ENCODE results near the gene STX19. TPM values are rescaled to one million over a fixed set of nuclear protein-coding genes. Genes with fewer than 3 reads are reported as not detected.
"Not testable (repeated sequence)": the region's sequence is repeated elsewhere in the genome, so short reads cannot be mapped to it uniquely, and the experiment has no call there.

STX19 gene
- total RNA-seq, 2 donors from 2014 or later, result not detected

DNA sequence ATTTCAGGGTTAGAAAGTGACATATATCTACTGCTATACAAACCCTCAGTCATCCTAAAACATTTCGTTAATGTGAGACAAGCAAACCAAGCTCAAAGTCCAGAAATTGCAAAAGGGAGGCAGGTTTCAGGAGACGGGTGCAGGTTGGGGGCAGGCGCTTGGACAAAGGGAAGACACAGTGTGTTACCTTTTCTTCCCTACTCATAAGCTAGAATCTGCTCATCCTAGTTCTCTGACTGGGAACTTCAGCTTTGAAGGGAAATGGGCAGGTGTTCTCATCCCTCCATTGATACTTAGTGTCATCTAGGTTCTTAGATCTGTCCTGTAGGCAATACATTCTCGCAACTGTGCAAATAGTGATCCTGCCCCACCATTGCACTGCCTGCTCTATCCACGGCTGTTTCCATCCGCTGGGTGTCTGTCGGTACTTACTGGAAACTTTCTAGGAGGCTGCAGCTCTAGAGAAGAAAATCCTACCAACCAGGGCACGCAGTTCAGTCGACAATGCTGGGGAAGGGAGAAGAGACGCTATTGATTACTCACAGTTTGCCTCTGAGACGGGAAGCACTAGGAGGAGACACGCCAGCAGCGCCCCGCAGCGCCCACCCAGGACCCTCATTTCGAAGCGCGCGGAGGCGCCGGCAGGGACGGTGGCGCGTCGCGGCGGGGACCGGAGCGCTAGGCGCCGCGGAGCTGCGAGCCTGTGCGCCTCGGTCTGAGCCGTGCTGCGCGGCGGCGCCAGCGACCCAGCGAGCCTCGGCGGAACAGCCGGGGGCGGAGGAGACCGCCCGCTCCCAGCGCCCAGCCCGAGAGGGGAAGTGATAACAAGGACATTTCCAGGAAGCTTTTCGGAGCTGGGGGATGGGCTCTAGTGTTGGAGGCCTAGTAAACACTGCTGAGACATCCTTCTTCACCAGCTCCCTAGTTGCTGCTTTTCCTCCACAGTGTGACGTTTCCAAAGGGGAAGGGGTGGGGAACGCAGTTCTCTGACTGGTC is 55.0 kb downstream of the STX19 start, which contains the start of gene PROS1:
TSS of gene PROS1 (minus strand) at position 766 of the 996 bp plus-strand sequence. CDS start at position 619, 147 bp downstream.
- H3K27ac Mint-ChIP-seq, result peak within 1 kb of the TSS; percentile 75
- peaks cover 16% of the 10 kb centered on the region for H3K27me3 Mint-ChIP-seq
- no peaks in the 10 kb centered on the region for H3K9me3 Mint-ChIP-seq
- H3K36me3 Mint-ChIP-seq (ENCODE audit: low read depth), result no peaks in the 10 kb centered on the region
- H3K4me1 Mint-ChIP-seq, result no peaks in the 10 kb centered on the region
- peak; percentile 95 for ATAC-seq (replicated peaks)
- H3K4me3 Mint-ChIP-seq, result peak within 1 kb of the TSS; percentile 83

GRCh38 chr3:93969997-93970396 is 58.4 kb downstream of the STX19 start:
- Mint-ChIP-seq H3K9me3 (no peaks in the 10 kb centered on the region), H3K36me3 (ENCODE audit: low read depth) (no peaks in the 10 kb centered on the region), H3K4me3 (no peak overlapping the region), H3K4me1 (no peaks in the 10 kb centered on the region), H3K27ac (no peak overlapping the region), H3K27me3 (peaks cover 16% of the 10 kb centered on the region)
- no peak for ATAC-seq (replicated peaks)

DNA sequence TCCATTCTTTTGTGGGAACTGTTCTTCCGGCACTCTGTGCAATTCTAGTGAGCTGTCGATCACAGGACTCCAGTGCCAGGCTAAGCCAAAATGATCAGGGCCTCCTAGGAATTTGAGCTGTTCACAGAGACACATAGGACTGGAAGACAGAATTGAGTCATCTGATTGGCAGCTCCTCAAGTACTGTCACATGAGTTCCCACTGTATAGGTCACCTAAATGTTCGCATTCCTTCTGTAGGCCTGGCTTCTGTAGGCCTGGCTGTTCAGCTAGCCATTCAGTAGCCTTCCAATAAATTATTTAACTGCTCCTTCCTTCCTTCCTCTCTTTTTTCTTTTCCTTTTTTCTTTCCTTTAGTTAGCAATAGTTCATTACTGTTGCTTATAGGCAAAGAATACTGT is 59.0 kb downstream of the STX19 start:
- H3K4me1 Mint-ChIP-seq, result no peaks in the 10 kb centered on the region
- H3K27me3 Mint-ChIP-seq, result peaks cover 16% of the 10 kb centered on the region
- H3K9me3 Mint-ChIP-seq, result no peaks in the 10 kb centered on the region
- no peak for ATAC-seq (replicated peaks)
- no peaks in the 10 kb centered on the region for H3K36me3 Mint-ChIP-seq (ENCODE audit: low read depth)
- no peak overlapping the region for H3K27ac Mint-ChIP-seq
- no peak overlapping the region for H3K4me3 Mint-ChIP-seq

GRCh38 chr3:93965106-93965505 is 63.3 kb downstream of the STX19 start:
- not testable (repeated sequence) for H3K9me3 Mint-ChIP-seq; H3K4me3 Mint-ChIP-seq; ATAC-seq (replicated peaks); H3K27ac Mint-ChIP-seq; H3K36me3 Mint-ChIP-seq (ENCODE audit: low read depth); H3K4me1 Mint-ChIP-seq
- H3K27me3 Mint-ChIP-seq, result peaks cover 13% of the 10 kb centered on the region

Other genes with a start within 250 kb of the STX19 start
- 1 to 10 TPM; 1.1 to 2.8 TPM for gene PROS1, start 54.7 kb downstream of the STX19 start, total RNA-seq
- 1 to 10 TPM; 6.7 to 9.4 TPM for gene ARL13B, start 48.4 kb downstream of the STX19 start, total RNA-seq
- 1 to 10 TPM; 7.9 to 9.4 TPM for gene DHFR2, start 34.3 kb upstream of the STX19 start, total RNA-seq
- 10 to 100 TPM; 17.8 to 25.8 TPM for gene NSUN3, start 34.5 kb upstream of the STX19 start, total RNA-seq

All from activated T-helper 17 cell treated with anti-CD3 and anti-CD28 coated beads, Interleukin-2, amount 50 U/mL, for 72 hours (primary cell).